Measurements from ENCODE around the gene RIPPLY3.

Gene RIPPLY3, protein sequence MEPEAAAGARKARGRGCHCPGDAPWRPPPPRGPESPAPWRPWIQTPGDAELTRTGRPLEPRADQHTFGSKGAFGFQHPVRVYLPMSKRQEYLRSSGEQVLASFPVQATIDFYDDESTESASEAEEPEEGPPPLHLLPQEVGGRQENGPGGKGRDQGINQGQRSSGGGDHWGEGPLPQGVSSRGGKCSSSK

DNA sequence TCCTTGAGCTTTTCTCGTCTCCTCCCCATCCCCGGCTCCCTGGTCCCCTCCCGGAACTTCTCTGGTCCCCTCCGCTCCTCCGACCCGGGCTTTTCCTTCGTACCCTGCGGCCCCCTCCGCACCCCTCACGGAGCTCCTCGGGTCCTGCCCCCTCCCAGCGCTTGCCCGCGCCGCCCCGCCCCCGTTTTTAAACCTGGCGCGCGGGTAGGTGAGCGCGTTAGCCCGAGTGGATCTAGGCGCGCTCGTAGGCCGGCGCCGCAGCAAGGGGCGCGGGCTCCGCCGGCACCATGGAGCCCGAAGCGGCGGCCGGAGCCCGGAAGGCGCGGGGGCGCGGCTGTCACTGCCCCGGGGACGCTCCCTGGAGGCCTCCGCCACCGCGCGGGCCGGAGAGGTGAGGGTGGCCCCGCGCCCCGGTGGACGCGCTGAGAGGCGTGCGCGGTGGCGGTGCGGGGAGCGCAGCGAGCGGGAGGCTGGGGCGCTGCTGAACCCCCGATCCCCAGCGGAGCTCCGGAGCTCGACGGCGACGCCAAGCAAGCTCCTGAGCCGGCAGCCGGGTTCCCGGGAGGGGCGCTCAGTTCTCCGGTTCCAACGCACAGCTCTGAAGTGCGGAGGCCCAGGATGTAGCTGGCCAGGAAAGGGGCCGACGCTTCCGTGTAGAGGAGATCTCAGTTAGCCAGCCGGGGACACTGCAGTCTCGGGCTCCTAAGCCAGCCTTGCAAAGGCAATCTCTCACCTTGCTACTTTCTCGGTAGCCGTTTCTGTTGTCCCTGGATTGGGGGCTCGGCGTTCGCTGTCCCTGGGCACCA lies at the start of gene RIPPLY3:
TSS of gene RIPPLY3 (plus strand) at position 217 of the 806 bp plus-strand sequence. CDS start at position 288, 71 bp downstream.
- DNase-seq: peak; percentile 7 to 9

DNA sequence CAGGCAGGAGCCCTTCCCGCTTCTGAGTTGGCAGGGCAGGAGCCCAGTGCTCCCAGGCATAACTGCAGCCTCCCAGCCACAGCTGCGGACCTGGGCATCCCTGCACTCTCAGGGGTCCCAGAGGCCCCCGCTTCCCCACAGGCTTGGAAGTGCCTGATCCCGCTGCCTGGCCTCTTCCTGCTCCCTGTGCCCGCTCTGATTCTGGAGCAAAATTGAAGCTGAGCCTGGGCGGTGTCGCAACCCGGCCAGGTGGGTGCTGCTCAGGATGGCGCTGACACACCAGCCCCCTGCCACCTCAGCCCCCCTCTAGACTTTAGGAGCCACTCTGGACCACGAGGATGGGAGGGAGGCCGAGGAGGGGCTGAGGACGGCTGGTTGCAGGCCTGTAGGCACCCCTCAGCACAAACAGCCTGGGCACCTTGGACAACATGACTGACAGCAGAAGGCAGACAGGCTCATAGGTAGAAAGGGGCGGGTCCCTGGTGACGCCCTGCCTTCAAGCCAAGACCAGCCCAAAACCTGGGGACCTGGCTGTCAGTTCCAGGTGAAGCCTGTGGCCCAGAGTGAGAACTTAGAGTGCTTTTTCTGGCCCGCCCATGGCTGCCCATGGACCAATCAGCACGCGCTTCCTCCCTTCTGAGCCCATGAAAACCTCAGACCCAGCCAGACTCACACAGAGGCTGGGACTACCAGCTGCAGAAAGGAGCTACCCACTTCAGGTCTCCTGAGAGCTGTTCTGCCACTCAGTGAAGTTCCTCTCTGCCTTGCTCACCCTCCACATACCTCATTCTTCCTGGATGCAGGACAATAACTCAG lies 47.3 kb upstream of the RIPPLY3 start:
- no peak for DNase-seq

DNA sequence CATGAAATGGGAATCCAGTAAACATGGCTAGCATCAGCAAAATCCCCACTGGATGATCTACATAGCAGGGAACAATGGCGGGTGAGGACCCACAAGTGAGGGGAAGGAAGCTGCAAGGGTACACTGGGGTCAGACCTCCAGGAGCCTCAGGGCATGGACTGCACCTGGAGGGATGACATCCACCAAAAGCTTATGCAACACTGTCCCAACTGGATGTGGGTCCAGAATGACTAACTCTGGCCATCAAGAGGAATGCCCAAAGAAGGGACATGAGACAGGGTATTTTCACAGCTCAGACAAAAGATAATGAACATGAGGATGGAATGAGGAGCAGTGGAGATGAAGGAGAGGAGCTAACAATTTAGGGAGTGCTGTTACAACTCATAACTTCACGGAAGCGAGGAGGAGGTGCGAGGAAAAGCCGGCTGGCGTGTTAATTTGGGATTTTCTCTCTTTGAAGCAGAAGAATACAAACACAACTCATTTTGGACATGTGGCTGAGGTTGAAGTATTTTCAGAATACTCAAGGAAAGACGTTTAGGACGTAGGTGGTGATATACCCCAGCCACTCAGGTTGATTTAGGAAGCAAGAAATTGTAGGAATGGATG lies 45.7 kb upstream of the RIPPLY3 start:
- DNase-seq: no peak

DNA sequence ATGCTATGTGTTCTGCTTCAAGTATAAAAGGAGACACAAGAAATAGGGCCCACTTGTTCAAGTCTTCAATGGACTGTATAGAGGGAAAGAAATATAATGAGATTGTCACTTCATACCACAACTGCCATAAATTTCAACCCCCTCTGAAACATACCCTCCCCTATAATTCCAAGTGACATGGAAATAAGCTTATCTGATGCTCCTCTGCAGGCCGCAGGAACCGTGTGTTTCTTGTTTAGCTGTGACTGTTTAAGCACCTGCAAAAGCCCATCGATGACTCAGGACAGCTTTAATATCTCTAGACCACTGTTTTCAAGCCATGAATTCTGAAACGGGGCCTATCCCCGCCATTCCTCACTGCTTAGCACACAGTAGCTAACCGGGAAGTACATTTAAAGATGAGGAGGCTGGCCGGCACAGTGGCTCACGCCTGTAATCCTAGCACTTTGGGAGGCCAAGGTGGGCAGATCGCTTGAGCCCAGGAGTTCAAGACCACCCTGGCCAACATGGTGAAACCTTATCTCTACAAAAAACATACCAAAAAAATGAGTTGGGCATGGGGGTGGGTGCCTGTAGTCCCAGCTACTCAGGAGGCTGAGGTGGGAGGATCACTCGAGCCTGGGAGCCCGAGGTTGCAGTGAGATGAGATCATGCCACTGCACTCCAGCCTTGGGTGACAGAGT lies 44.3 kb upstream of the RIPPLY3 start:
- no peak for DNase-seq

DNA sequence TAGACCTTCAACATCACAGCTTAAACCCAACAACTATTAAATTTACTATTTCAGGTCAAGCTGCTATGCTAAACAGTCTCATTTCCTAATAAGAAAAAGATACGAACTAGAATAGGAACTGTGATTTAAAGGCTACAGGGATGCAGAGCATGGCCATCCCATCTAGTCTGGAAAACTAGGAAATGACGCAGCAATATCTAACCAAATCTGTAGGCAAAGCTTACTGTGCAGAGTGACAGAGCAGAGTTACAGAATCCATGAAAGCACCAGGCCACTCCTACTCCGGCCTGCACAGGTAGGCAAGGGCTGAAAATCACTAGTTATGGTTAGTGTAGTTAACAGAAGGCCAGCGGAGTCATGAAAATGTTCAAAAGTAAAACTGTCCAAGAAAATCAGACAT lies 42.1 kb upstream of the RIPPLY3 start:
- no peak for DNase-seq

DNA sequence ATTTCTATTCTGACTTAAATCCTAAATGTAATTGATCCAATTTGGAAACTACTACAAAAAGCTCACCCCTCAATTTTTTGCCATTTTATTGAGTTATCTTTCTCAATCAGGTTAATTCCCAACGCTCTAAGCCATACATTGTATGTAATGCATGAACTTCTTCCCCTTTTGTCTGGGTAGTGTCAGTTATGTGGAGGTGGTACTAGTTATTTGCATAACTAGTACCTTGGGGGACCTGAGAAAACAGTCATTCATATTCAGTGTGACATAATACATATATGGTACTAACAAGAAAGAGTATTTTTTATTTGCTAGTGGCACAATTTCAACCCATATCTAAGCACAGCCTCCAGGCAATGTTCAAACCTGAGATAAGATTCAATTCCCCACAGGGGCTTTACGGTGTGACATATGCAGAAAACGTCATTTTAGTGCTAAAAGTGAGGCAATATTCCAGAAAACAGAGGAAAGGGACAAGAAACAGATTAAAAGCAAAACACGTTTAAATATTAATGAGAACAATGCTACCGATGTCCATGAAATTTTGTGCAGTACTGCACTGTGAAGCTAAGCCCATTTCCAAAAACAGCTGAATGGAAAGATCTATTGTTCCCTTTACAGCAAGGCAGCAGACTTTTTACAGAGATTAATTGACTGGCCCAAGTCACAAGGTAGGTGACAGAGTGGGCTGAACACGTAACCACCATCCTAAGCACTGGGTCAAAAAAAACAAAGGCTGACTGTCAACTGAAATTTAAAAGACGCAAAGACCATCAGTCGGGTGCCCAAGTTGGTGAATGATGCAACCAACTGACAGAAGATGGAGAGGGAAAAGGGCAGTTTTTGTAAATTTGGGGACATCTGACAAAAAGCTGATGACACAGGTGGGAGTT lies 41.4 kb upstream of the RIPPLY3 start:
- DNase-seq: no peak

DNA sequence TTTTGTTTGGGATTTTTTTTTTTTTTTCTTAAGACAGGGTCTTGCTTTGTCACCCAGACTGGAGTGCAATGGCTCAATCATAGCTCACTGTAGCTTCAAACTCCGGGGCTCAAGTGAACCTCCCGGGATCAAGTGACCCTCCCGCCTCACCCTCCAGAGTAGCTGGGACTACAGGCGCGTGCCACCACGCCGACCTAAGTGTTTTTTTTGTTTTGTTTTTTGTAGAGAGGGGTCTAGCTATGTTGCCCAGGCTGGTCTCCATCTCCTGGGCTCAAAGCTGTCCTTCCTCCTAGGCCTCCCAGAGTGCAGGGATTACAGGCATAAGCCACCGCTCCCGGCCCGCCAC lies 40.8 kb upstream of the RIPPLY3 start:
- no peak for DNase-seq

DNA sequence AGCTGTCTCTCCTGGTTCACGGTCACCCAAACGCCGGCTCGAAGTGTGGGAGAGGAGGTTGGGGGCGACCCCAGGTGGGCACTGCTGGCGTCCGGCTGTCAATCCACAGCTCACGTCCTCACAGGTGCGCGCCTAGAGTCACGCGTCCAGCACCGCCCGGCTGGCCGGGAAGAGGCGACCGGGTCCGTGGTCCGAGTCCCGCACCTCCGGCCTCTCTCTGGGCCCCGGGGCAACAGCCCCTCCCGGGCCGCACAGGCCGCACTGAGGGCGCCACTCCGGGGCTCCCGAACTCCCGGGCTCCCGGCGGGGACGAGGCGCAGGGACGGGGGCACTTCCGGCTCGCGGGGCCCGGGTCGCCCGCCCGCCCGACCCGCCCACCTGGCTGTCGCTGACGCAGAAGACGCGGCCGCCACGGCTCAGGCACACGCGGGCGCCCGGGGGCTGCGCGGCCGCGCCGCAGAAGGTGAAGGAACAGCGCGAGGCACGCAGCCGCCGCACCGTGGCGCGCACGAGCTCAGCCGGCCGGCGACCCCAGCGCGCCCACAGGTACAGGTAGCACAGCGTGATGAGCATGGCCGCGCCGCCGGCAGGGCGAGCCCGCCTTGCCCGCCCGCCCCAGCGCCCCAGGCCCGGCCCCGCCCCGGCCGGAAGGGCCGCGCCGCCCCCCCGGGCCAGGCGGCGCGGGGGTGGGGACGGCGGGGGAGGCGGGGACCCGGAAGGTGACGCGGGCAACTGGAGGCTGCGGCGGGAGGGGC lies 40.3 kb upstream of the RIPPLY3 start, which contains the start of gene HLCS:
TSS of gene HLCS (minus strand) at position 604 of the 755 bp plus-strand sequence. CDS start at position 573, 31 bp downstream.
- peak; percentile 80 to 81 for DNase-seq

DNA sequence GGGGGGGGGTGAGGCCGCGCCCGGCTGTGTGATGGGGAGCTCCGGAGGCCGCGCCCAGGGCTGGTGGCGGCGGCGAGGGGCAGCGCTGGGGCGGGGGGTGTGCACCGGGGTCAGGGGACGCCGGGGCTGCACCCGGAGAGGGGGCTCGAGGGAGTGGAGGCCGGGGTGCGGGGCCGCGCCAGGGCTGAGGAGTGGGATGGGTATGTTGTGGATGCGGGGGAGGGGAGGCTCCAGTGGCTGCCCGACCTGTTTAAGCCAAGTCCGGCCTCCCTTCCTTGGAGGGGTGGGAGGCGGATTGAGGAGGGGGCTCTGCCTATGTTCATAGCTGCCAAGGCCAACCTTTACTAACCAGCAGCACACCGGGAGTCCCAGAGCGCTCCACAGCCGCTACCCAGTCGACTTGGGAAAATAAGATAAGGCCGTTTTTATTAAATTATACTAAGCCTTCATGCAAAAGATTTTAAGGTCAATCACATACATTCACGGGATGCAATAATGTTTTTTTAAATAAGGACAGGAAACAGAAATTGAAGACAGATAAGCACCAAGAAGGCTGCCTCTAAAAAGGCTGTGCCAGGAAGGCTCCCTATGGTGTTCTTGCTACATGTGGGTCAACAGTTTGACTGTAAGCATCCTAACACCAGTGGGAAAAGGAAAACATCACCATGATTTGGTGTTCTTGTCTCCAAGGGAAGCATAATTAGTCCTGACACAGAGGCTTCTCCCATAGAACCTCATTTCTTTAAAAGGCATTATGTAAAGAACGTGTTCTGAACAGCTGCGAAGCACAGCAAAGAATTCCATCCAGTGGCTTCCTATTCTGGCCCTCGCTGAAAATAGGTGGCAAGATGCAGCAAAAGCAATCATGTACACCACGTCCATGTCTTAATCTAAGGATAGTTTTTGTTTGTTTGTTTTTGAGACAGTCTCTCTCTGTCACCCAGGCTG lies 39.4 kb upstream of the RIPPLY3 start:
- no peak for DNase-seq

DNA sequence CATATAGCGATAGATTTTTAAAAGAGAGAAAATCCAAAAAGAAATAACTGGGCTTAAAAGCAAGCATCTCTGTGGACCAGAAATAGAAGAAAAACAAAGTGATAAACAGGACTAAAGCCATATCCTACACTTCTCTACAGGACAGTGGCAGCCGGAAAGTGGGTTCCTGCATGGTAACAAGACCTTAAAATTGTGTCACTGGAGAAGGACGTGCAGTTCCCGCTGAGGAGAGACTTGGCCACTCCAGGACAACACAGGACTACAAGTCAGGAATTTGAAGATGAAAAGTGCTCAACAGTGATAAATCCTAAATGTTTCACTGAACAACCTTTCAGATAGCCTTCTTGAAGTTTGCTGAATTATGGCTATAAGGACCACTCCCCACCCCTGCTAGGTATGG lies 38.1 kb upstream of the RIPPLY3 start:
- DNase-seq: no peak

DNA sequence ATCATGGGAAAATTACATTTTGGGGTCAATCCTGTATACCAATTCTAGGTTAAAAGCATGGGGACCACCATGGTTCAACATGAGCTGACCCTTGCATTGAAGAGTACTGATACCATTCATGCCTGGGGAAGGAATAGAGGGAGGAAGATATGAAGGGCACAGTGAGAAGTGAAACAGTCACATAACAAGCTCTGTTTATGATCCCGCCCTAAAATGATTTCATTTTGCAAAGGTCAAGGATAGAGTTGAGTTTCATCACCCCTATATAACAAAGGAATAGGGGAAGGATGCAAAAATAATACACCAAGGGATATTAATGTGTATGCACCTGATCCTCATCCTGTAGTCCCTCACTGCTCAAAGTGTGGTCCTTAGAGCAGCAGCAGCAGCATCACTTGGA lies 37.5 kb upstream of the RIPPLY3 start:
- no peak for DNase-seq

DNA sequence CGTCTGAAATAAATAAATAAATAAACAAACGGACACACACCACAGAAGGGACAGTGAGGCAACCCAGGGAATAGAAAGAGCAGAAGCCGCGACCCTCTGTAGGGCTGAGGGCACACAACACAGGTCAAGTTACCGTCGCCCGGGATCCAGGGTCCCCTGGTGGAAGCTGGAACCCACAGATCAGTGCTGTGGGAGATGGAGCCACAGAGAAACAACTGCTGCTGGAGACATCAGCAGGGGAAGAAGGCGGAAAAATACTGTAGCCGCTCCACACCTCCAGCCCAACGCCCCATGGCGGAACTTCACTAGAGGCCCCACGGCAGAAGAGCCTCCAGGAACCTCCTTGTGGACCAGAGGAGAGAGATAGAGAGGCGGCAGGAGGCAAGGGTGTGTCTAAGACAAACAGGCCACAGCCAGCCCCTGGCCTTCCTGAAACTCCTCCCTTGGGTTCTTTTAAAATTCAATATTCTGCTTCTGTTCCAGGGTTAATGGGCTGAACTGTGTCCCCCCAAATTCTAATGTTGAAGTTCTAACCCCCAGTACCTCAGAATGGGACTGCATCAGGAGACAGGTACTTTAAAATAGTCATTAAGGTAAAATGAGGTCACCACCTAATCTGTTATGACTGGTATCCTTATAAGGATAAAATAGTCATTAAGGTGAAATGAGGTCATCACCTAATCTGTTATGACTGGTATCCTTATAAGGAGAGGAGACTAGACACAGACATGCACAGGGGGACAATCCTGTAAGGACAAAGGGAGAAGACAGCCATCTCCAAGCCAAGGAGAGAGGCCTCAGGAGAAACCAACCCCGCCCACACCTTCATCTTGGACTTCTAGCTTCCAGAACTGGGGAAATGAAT lies 32.3 kb upstream of the RIPPLY3 start:
- no peak for DNase-seq

DNA sequence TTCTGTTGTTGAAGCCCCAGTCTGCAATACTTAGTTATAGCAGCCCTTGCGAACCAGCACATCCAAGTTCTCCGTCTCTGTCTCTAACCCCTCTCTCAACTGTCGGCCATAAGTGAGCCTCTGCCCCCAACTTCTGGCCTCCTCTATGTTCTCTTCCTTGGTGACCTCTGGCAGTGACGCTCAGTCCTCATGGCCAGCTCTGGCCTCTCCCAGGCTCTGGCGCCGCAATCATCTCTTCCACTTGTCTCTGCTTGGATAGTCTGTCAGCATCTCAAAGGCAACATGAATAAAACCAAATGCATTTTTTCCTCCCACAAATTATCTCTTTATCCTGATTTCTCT lies 31.7 kb upstream of the RIPPLY3 start:
- no peak for DNase-seq

DNA sequence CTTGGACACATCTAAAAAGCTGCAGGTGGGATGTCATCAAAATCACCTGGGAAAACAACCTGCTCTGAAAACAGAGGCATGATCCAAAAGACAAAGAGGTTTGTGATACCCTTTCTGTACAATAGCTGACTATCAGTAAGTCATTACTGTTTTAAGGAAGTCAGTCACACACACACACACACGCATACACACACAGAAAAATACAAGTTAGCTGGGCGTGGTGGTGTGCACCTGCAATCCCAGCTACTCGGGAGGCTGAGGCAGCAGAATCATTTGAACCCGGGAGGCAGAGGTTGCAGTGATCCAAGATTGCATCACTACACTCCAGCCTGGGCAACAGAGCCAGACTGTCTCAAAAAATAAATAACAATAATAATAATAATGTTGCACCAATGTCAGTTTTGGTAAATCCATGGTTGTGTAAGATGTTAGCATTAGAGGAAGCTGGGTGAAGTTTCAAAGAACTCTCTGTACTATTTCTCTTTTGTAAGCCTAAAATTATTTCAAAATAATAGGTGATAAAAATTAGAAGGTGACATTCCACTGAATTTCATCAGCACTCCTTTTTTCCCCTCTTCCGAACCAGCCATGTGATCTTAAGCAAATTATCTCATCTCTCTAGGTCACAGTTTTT lies 30.2 kb upstream of the RIPPLY3 start:
- no peak for DNase-seq

DNA sequence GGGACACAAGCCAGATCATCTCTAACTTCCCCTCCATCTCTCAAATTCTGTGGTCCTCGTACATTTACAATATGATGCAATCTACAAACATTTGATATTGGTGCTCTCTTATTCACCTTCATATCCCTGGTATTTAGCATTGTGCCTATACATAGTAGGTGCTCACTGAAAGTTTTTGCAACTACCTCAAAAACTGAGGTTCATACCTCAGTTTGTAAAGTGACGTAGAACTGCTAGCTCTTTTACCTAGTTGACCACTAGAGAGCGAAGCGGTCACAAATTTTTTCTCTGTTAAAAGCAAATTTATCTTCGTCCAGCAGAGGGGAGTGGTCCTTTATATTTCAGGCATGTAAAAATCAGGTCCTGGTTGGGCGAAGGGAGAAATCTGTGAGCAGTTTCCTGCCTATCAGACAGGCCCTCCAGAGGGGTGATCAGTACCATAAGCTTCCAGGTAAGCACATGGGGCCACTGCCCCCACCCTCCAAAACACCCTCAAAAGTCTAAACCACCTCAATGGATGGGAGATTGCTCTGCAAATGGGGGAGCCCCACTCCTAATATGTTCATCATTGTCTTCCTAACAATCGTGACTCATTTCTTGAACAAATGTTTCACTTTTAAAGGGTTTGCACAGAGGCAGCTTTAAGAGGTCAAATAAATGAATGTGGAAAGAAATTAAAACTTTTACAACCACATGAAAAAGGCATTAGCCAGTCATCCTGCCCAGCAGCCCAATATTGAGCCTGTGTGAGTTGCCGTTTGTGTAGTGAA lies 29.4 kb upstream of the RIPPLY3 start:
- DNase-seq: peak; percentile 33 to 57

DNA sequence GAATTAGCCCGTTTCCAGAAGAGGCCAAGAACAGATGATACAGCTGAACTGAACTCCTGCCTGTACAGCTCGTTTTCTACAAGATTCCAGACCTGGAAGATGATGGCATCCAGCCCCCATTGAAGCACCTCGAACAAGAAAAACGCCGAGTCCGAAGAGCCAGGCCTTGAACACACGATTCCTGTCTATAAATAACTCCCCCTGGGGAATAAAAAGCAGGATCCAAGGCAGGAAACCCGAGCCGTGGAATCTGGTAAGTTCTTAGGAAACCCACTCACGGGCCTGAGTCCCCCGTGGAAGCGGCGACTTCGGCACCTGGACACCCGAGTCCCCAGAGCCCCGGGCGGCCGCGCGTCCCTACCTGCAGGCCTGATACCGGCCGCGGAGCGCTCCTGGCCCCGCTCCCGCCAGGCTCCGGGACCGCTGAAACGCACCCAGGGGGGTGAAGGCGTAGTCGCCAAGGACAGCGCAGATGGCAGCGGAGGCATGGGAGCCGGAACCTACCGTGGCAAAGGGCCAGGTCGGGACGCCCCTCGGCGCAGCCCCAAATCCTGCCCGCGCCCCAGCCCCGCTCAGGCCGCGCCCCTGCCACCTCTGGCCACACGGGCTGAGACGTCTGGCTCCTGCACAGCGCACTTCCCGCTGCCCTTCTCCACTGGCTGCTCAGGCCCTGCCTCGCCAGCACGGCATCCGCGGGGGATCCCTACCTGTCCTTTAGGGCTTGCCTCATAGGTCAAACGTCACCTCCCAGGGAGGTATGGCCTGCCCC lies 26.0 kb upstream of the RIPPLY3 start:
- DNase-seq: no peak

DNA sequence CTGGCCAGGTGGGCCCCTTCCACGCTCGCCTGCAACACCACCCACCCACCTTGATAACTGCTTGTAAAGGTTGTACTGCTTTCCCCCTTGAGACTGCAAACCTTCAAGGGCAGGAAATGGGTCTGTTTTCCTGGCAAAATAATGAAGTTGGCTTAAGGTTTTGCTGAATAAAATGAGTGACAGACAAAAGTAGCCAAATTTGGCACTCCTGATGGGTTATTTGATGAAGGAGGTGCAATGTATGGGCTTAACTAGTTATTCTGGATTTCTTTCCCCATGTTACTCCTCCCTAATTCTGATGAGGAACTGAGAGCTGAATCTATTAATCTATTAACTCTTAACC lies 25.5 kb upstream of the RIPPLY3 start:
- no peak for DNase-seq
